Thoracic aorta (tissue), 2 donors: Measurements from ENCODE around the gene CSNK2B. TPM values are rescaled to one million over a fixed set of nuclear protein-coding genes. Genes with fewer than 3 reads are reported as not detected.

ENCODE experiments used
- ATAC-seq: fragments of 150-250 bp; one replicate; pipeline ENCODE4 v1.8.0; 2017; ENCODE audit warnings: low read depth; ENCODE audit not compliant: insufficient number of reproducible peaks, low FRiP score
- DNase-seq: peaks from one replicate; pipeline ENCODE4 v3.0.0-alpha.2; 2020; ENCODE audit warnings: low spot score
- H3K27ac ChIP-seq, 2 donors: fragments of 200-600 bp; sonication (generic); 1 replicate in 1 of 2; 2 replicates in 1 of 2; pipeline ENCODE4 v1.5.1; 2016; ENCODE audit warnings: mild to moderate bottlenecking in 2 of 2, moderate library complexity in 2 of 2
- H3K27me3 ChIP-seq: fragments of 200-600 bp; sonication (generic); replicated peaks from 2 replicates; pipeline ENCODE4 v1.6.0; 2016; ENCODE audit warnings: mild to moderate bottlenecking; ENCODE audit not compliant: insufficient read depth
- H3K36me3 ChIP-seq: fragments of 200-600 bp; sonication (generic); one replicate; pipeline ENCODE4 v1.5.1; 2016
- H3K4me1 ChIP-seq, 2 donors: fragments of 200-600 bp; sonication (generic); 1 replicate in 1 of 2; 2 replicates in 1 of 2; pipeline versions ENCODE4 v1.5.1 to v1.6.0; 2016; ENCODE audit warnings: low read depth in 2 of 2, mild to moderate bottlenecking in 1 of 2; ENCODE audit not compliant: control insufficient read depth in 1 of 2
- H3K4me3 ChIP-seq: fragments of 200-600 bp; sonication (generic); 2 replicates; pipeline ENCODE4 v1.5.1; 2016; ENCODE audit warnings: mild to moderate bottlenecking
- H3K9me3 ChIP-seq: fragments of 200-600 bp; sonication (generic); 2 replicates; pipeline ENCODE4 v1.5.1; 2016
- CTCF ChIP-seq: fragments of 200-600 bp; sonication (generic); IDR thresholded peaks from one replicate; pipeline ENCODE4 v1.5.1; 2019; ENCODE audit warnings: antibody characterized with exemption
- total RNA-seq, 2 donors: library from RNA; depleted of rRNA; stranded (reverse); fragments of >200 nt; gene quantifications; one replicate each; pipeline versions ENCODE4 v1.1.0 to v1.2.3, GENCODE V29; 2016

The CSNK2B gene
- total RNA-seq, 2 donors from 2014 or later, result 175 to 202 TPM

GRCh38 chr6:31700740-31701401 lies 35.0 kb downstream of the CSNK2B start:
- no peak for TF ChIP-seq CTCF
- no peak overlapping the region for H3K27ac ChIP-seq
- no peaks in the 10 kb centered on the region for H3K9me3 ChIP-seq
- ATAC-seq, result no peak
- no peaks in the 10 kb centered on the region for H3K27me3 ChIP-seq
- no peak overlapping the region for H3K4me3 ChIP-seq
- no peak for DNase-seq
- peaks cover 12% of the 10 kb centered on the region for H3K36me3 ChIP-seq
- H3K4me1 ChIP-seq, result peaks cover 13 to 23% of the 10 kb centered on the region in 2 donors

GRCh38 chr6:31701666-31702404 lies 36.0 kb downstream of the CSNK2B start:
- no peak for ATAC-seq
- no peaks in the 10 kb centered on the region for H3K9me3 ChIP-seq
- no peak for DNase-seq
- no peak for TF ChIP-seq CTCF
- H3K27me3 ChIP-seq, result no peaks in the 10 kb centered on the region
- H3K36me3 ChIP-seq, result peaks cover 9% of the 10 kb centered on the region
- H3K4me3 ChIP-seq, result peak overlapping the region; percentile 92
- peak overlapping the region; percentile 95 to 97 for H3K27ac ChIP-seq
- H3K4me1 ChIP-seq, result peaks cover 13 to 23% of the 10 kb centered on the region in 2 donors

- no peak for TF ChIP-seq CTCF
- Histone ChIP-seq H3K27ac (peak overlapping the region; percentile 95 to 97), H3K9me3 (no peaks in the 10 kb centered on the region), H3K4me1 (peaks cover 13 to 23% of the 10 kb centered on the region in 2 donors), H3K27me3 (no peaks in the 10 kb centered on the region), H3K36me3 (peaks cover 9% of the 10 kb centered on the region), H3K4me3 (peak overlapping the region; percentile 92)
- ATAC-seq (no peak), DNase-seq (no peak)
These were observed 36.5 kb downstream of the CSNK2B start for GRCh38 chr6:31702405-31702818.

- H3K9me3 ChIP-seq, result no peaks in the 10 kb centered on the region
- TF ChIP-seq CTCF, result peak; percentile 19
- peak within 1 kb of the TSS; percentile 95 to 97 for H3K27ac ChIP-seq
- ATAC-seq, result peak; percentile 95
- peaks cover 13 to 23% of the 10 kb centered on the region in 2 donors for H3K4me1 ChIP-seq
- H3K4me3 ChIP-seq, result peak within 1 kb of the TSS; percentile 92
- DNase-seq, result peak; percentile 97
- H3K27me3 ChIP-seq, result no peaks in the 10 kb centered on the region
- H3K36me3 ChIP-seq, result peaks cover 6% of the 10 kb centered on the region
These were observed 37.2 kb downstream of the CSNK2B start, which contains the start of gene ABHD16A for GRCh38 chr6:31702819-31703716. TSS of gene ABHD16A (minus strand) at chr6:31703324. CDS start at chr6:31703281, 43 bp downstream.
